Stimulated activated CD8-positive, alpha-beta memory T cell treated with anti-CD3 and anti-CD28 coated beads, Interleukin-2, amount 100 ng/mL, for 1 hour (primary cell): ENCODE measurements around the gene NUP98.
"Not testable (repeated sequence)": the region's sequence is repeated elsewhere in the genome, so short reads cannot be mapped to it uniquely, and the experiment has no call there.

Source experiments
- DNase-seq, 2 donors: peaks; one replicate each; pipeline ENCODE4 v3.0.0-alpha.2; 2020; ENCODE audit warnings: low read depth in 2 of 2

Gene NUP98

DNA sequence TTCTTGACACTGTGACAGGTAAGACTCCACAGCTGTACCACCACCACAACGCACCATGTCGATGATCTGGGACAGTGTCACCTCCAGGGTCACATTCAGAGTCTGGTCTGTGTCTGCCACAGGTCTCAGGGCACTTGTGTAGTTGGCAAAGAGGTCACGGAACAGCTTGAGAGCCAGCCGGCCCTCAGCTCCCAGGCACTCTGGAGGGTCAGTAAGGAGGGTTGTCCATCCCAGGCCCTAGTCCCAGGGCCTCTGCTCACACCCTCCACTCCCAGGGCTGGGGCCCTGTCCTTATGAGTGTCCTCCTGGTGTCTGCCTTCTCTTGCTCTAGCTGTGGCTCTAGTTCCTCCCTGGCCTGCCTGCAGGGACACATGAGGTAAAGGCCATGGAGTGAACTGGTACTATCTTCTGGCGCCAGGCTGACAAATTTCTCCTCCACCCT, 127.6 kb downstream of the NUP98 start:
- DNase-seq: no peak

DNA sequence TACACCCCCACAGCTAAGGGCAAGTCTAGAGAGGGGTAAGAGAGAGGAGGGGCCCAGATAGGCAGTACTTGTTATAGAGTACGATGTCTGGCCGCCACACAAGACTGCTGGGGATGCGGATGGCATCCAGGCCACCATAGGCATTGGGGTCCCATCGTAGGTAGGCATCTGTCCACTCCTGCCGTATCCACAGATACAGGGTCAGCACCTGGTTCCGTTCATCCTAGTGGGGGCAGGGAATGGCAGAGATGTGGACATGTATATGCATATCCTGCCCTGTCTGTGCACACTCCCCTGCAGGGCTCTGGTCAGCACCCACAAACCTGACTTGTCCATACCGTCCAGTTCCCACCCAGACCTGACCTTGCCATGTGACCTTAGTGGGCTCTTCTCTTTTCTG, 128.2 kb downstream of the NUP98 start:
- no peak for DNase-seq

DNA sequence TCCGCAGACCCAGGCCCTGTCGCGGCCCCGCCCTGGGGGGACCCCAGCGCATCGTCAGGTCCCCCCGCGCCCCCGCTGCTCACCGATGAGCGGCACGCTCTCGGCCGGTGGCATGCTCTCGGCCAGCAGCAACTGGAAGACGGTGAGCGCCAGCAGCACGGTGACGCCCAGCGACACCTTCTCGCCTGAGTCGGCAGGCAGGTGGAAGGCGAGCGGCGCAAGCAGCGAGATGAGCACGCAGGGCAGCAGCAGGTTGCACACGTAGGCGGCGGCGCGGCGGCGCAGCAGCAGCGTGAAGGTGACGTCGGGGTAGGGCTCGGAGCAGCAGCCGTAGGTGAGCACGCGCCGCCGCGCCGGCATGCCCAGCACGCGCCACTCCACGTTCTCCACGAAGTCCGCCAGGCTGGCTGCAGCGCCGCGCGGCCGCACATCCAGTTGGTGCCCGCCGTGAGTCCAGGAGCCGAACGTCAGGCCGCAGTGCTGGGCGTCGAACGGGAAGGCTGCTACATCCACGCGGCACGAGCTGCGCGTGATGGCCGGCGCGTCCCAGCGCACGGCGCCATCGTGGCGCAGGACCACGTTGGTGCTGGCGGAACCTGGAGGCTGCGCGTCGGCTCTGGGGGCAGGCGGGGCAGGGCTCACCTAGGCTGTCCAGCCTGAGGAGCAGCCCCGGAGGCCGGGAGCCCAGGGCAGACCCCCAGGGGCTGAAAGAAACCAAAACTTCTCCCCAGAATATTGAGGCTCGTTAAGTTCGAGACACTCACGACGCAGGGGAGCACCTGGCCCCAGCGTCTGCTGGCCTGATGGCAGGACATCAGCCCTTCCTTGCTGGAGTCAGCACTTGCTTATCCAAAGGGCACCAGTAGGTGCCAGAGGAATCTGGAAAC, 130.0 kb downstream of the NUP98 start:
- DNase-seq: no peak

DNA sequence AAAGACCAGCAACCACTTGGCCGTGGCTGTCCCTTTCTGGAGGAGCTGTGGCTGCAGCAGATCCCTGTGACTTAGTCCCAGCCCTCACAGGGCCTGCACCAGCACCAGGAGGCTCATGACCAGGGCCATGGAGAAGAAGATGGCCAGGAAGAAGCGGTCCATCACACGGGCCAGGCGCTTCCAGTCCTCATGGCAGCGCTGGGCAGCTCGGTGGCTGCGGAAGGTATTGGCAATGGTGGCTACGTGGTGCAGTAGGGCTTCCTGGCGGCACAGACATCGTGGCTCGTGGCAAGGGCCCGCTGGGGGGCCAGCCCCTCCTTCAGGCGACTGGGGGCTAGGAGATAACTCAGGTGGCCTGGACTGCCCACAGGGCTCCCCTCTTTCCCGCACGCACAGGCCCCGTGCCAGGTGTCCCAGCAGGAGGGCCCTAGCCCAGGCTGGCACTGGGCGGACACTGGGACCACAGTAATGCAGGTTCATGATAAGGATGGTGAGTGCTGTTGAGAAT, 131.3 kb downstream of the NUP98 start:
- no peak for DNase-seq

DNA sequence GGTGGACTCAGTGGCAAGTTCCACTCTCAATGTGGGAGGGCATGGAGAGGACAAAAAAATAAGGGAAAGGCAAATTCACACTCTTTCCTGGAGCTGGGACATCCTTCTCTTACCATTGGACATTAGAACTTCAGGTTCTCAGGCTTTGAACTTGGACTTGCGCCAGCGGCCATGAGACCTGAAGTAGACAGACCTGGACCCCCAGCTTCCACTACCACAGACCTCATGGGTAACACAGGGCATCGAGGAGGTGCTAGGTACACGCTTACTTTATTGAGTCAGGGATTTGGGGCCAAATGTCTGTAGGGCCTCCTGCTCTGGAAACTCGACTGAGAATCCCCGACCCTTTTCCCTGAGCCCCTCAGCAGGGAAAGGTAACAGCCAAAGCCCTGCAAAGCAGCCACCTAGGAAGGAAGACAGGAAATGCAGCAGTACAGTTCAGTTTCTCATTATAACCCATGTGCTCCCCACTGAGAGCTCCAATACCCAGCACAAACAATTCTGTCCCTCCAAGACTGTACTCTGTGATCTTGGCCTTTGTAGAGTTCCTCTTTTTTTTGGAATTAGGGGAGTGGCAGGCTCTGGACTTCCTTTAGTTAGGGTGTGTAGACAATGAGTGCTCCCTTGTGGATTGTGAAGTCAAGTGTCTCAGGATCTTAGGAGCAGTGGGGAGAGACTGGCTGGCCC, 131.9 kb downstream of the NUP98 start:
- no peak for DNase-seq

DNA sequence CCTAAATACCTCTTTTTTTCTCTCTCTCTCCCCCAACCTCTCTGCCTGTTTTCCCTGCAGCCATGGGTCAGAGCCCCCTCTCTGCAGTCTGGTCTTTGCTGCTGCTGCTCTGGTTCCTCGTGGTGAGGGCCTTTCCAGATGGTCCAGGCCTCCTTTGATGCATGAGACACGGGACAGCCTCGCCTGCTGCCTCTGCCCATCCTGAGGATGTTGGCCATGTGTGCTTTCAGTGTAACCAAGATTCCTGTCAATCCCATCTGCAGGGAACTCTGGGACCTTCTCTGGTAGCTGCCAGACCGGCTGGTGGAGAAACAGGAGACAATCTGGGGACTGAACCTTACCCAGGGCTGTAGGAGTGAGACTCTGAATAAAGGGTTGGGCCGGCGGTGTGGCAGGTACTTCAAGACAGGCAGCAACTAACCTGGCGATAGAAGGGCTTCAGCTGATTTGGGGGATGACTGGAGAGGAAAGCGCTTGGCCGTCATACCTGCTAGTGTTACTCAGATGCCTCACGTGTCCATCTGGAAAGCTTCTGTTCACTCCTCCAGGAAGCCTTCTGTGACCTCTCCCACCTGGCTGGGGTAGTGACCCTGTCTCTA, 133.2 kb downstream of the NUP98 start:
- no peak for DNase-seq

DNA sequence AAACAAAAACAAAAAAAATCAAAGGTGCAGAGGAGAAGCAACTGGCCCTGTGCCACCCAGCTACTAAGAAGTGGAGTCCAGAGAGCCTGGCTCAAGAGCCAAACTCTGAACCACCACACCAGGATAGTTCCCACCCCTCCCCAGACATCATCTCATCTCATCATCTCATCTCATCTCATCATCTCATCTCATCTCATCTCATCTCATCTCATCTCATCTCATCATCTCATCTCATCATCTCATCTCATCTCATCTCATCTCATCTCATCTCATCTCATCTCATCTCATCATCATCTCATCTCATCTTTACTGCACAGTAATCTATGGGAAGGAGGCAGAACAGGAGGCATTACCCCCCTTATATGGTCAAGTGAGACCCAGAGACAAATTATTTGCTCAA, 134.5 kb downstream of the NUP98 start:
- no peak for DNase-seq

DNA sequence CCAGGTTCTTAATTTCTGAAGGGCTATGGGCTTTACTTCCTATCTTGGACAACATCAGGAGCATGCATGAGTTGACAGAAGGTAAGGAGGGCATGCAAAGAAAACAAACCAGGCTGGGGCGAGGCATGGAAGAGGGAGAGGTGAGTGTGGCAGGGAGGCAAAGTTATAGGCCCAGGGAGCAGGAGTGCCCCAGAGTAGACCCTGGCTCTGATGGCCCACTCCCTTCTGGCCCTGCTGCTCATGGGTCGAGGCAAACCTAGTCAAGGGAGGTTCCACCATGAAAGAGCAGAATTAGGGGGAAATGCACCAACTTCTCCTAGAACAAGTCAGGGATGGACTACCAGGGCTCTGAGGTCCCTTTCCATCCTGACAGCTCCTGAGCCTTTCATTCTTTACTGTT, 136.4 kb downstream of the NUP98 start:
- DNase-seq: no peak

DNA sequence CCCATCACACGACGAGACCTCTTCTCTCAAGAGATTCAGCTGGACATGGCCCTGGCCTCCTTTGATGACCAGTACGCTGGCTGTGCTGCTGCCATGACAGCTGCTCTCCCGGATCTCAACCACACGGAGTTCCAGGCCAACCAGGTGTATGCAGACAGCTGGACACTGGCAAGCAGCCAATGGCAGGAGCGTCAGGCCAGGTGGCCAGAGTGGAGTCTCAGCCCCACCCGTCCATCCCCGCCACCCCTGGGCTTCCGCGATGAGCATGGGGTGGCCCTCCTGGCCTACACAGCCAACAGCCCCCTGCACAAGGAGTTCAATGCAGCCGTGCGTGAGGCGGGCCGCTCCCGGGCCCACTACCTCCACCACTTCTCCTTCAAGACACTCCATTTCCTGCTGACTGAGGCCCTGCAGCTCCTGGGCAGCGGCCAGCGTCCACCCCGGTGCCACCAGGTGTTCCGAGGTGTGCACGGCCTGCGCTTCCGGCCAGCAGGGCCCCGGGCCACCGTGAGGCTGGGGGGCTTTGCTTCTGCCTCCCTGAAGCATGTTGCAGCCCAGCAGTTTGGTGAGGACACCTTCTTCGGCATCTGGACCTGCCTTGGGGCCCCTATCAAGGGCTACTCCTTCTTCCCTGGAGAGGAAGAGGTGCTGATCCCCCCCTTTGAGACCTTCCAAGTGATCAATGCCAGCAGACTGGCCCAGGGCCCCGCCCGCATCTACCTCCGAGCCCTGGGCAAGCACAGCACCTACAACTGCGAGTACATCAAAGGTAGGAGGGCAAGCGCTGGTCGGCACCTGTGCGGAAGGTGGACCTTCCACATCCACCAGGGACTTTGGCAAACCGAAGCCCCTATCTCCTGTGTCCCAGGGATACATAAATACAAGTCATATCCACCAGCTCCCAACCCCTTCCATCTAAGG, 137.5 kb downstream of the NUP98 start:
- DNase-seq: no peak

DNA sequence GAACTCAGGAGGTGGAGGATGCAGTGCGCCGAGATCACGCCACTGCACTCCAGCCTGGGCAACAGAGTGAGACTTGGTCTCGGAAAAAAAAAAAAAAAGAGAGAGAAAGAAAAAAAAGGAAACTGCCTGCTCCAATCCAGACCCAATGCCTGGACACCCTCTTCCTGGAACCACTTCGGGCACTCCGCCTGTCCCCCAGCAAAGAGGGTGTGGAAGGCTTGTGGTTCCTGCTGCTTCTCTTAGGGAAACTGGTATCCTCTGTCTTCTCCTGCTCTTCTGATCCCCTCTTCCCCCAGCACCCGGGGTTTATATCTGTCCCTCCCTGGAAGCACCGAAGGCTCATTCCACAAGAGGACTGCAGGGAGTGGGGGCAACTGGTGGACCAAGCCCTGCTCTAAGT, 139.1 kb downstream of the NUP98 start:
- no peak for DNase-seq

DNA sequence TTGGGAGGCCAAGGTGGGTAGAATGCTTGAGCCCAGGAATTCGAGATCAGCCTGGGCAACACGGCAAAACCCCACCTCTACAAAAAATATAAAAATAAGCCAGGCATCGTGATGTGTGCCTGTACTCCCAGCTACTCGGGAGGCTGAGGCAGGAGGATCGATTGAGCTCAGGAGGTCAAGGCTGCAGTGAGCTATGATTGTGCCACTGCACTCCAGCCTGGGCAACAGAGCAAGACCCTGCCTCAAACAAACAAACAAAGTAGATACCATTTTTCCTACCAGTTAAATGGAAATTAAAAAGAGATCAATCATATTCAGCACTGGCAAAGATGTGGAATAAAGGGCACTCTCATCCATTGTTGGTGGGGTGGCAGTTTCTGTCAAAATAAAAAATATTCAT, 140.0 kb downstream of the NUP98 start:
- DNase-seq: not testable (repeated sequence)

DNA sequence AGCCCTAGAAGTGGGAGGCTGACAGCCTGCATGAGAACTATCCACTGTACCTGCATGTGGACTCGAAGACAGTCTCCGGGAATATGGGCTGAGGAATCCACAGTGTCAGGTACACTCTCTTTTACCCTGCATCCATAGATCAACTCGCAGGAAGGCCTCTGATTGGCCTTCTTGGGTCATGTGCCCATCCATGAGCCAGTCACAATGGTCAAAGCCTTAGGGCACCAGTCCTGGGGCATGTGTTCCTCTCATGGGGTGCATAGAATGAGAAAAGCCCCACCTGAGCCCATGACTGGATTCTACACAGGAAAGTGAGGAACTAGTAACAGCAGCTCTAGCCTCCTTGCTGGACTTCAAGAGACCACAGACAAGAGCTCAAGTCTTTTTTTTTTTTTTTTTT, 141.8 kb downstream of the NUP98 start:
- DNase-seq: no peak

DNA sequence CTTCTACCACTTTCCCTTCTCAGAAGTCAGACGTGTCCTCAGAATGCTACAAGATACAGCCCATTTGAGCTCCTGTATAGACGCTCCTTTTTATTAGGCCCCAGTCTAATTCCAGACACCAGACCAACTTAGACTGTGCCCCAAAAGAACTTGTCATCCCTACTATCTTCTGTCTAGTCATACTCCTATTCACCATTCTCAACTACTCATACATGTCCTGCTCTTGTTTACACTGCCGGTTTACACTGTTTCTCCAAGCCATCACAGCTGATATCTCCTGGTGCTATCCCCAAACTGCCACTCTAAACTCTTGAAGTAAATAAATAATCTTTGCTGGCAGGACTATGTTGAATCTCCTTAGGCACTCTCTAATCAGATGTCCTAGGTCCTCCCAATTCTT, 144.8 kb downstream of the NUP98 start:
- not testable (repeated sequence) for DNase-seq

DNA sequence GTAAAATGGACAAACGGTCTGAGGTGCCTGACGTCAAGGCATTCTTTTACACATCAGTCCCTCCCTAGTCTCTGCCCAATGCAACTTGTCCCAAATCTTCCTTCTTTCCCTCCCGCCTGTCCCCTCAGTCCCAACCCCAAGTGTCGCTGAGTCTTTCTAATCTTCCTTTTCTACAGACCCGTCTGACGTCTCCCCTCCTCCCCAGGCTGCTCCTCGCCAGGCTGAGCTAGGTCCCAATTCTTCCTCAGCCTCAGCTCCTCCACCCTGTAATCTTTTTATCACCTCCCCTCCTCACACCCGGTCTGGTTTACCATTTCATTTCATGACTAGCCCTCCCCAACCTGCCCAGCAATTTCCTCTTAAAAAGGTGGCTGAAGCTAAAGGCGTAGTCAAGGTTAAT, 148.0 kb downstream of the NUP98 start:
- DNase-seq: not testable (repeated sequence)

DNA sequence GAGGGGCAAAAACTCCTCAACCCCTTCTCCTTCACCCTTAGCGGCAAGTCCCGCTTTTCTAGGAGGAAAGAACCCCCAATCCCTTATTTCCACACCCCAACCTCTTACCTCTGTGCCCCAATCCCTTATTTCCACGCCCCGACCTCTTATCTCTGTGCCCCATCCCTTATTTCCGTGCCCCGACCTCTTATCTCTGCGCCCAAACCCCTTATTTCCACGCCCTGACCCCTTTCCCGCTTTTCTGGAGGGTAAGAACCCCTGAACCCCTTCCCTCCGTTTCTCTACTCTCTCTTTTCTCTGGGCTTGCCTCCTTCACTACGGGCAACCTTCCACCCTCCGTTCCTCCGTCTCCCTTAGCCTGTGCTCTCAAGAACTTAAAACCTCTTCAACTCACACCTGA, 148.5 kb downstream of the NUP98 start:
- not testable (repeated sequence) for DNase-seq

DNA sequence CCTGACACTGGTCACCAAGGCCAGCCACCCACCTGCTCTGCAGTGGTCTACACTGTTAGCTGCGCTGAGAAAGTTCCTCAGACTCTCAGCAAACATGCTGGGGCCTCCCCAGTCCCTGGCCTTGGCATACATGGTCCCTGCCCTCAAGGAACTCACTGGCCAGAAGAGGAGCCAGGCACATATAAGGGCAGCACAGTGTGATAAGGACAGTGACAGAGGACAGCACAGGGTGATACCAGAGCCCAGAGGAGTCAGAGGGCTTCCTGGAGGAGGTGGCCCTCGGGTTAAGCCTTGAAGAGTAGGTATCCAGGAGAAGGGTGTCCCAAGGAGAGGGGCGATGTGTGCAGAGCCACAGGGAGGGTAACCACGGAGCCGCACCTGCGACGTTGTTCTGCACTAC, 151.8 kb downstream of the NUP98 start:
- no peak for DNase-seq

DNA sequence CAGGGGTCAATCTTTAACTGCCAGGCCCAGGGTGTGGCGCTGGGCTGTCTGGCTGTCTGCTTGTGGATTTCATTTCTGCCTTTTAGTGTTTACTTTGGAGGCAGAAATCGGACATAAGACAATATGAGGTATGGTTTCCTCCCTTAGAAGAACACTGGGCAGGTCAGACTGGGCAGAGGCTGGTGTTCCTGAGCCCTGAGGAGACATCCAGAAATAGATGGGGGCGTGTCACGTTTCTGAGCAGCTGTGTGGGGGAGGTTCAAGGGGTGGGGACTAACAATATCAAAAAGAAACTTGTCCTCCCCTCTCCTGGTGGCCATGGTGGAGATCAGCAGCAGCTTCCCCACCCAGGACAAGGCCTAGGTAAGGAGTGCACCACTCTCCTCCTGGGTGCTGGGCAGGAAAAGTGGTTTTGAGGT, 152.5 kb downstream of the NUP98 start, which contains the start of gene ART1:
Gene ART1, plus strand, starts transcription at position 312 of the 419 bp plus-strand sequence. CDS start 14,086 bp downstream, outside the sequence.
- no peak for DNase-seq

DNA sequence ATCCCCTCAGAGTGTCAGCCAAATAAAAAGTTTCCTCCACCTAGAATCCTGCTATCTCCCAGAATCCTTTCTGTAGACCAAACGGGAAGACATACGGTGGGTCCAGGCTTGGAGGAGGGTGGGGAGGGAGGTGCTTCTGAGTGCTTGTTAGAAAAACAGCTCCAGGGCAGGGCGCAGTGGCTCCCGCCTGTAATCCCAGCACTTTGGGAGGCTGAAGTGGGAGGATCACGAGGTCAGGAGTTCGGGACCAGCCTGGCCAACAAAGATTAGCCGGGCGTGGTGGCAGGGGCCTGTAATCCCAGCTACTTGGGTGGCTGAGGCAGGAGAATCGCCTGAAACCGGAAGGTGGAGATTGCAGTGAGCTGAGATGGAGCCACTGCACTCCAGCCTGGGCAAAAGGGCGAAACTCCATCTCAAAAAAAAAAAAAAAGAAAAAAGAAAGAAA, 154.2 kb downstream of the NUP98 start:
- not testable (repeated sequence) for DNase-seq

DNA sequence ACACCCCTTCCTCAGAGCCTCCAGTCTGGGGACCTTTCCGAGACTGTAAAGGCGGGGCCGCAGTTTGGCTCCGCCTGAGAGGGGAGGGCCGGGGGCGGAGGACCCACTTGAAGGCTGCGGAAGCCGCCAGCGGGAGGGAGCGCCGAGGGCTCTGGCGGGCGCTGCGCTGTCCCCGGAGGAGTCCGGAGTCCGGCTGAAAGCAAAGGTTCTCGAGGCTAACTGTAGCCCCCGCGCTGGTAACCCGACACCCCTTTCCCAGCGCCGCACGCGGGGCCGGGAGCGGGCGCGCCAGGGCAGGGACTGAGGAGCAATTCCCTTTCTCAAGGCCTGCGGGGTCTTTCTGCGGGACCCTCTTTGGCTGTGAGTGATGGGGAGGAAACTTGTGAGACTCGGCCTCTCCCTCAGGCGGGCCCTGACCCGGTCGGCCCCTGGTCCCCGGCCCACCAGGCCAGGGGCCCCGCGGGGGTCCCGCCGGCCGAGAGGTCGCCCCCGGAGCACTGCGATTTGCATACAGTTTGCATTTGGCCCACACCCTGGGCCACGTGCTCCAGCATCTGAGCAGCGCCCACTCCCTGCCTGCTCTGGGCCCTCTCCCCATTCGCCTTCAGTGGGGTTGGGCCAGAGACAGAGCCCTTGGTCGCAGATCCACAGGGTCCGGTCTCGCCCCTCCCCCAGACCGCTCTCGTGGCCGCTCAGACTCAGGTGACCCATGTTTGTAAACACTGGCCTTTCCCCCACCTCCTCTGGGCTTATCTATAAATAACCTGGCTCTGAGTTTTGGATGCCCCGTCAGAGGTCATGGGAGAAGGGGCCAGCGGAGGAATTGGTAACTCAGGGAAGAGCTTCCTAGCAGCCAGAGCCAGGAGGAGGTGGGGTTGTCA, 155.0 kb downstream of the NUP98 start:
- peak; percentile 11 to 47 for DNase-seq

DNA sequence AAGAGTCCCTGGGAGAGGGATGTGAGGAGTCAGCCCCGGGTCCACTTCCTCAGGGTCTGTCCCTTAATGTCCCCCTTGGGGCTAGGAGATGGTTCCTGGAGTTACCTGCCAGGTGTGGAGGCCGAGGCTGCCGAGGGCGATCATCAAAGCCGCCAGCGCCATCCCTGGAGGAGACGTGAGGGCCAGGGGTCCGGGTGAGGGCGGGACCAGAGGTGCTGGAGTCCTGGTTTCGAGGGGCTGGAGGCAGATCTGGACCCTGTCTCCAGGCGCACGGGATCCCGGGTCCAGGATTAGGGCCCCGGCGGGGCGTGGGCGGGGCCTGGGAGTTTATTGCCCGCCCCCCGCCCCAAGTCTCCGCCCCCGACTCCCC, 155.7 kb downstream of the NUP98 start, which contains the start of gene ART5:
Gene ART5, minus strand, starts transcription at position 292 of the 370 bp plus-strand sequence. Its CDS starts 130 bp downstream, at position 162.
- no peak for DNase-seq
